NCI-H2171 (cell line): ENCODE results near the gene TFAP2C.

Experiments used
- DNase-seq: peaks from one replicate; lab custom pipeline; 2025; lab: John Stamatoyannopoulos, UW

The TFAP2C gene

DNA sequence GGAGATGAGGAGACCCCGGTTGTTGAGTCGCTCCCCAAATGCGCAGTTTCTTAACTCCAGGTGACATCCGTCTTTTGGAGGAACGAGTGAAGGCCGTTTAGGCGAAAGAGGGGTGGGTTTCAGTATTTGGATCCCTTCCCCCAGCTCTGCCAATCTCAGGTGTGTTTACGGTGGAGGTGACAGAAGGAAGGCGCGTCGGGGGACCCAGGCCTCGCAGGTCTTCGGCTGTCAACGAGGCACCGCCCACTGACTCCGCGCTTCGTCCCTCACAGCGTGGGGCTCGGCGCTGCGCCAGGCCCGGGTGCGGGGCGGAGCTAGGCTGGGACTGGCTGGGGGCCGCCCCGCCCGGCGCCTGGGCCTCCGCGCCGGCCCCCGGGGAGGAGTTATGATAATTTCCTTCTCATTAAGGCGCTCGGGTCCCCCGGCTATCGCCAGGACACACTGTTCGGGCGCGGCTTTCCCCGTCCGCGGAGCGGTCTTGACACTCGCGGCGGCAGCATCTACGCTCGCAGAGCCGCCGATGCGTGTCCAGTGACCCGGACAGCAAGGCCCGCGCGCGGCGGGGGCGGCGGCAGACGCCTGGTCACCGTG lies at the start of gene TFAP2C:
Gene TFAP2C, plus strand, starts transcription at position 434 of the 591 bp plus-strand sequence. CDS start 239 bp downstream, outside the sequence.
- peak; percentile 57 for DNase-seq

DNA sequence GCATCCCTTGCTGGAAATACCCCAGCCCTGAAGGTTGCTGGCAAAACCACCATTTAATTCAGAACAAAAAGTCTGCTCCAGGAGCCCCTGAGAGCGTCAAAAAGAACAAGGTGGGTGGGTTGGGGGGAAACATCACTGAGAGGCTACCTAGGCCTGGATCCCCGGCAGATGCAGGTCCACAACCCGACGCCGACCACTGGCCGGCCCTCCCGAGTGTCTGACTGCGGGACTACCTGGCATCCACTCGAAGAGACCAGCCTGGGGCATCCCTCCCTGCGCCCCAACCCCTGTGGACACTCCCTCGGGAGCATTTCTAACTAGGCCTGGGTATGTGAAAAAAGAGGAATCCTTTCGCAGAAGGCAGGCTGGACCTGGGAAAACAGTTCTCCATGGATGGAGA lies 48.9 kb upstream of the TFAP2C start:
- DNase-seq, result no peak

DNA sequence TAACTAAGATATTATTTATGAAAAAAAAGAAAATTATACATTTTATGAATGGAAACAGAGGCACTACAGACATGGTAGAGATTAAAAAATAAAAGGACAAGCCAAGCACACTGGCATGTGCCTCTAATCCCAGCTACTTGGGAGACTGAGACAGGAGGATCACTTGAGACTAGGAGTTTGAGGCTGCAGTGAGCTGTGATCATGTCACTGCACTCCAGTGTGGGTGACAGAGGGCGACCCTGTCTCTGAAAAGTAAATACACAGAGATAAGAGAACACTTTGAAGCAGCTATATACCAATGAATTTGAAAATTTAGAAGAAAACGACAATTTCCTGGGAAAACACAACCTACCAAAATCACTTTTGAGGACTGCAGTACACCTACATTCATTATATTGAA lies 47.4 kb upstream of the TFAP2C start:
- DNase-seq, result no peak

DNA sequence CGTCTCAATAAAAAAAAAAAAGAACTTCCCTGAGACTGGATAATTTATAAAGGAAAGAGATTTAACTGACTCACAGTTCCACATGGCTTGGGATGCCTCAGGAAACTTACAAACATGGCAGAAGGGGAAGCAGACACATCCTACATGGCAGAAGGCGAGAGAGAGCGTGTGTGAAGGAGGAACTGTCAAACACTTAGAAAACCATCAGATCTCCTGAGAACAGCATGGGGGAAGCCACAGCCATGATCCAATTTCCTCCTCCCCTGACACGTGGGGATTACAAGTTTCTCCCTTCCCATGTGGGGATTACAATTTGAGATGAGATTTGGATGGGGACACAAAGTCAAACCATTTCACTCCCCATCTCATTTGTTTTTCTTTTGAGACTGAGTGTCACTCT lies 46.6 kb upstream of the TFAP2C start:
- no peak for DNase-seq

DNA sequence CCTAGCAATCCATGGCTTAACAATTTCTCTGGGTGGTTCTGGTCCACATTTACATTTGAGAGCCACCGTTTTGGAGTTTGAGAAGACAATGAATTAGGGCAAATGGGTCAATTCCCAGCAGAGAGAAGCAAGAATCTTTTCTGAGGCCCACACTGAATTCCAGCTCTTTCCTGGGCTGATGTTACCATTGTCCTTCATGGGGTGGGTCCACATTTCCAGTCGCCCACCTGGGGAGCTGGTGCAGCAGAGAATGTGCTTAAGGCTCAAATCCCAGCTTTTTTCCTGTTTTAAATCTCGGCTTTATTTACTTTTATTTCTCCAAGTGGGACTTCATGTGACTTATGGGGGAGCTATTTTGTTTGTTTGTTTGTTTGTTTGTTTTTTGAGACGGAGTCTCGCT lies 44.2 kb upstream of the TFAP2C start:
- no peak for DNase-seq

DNA sequence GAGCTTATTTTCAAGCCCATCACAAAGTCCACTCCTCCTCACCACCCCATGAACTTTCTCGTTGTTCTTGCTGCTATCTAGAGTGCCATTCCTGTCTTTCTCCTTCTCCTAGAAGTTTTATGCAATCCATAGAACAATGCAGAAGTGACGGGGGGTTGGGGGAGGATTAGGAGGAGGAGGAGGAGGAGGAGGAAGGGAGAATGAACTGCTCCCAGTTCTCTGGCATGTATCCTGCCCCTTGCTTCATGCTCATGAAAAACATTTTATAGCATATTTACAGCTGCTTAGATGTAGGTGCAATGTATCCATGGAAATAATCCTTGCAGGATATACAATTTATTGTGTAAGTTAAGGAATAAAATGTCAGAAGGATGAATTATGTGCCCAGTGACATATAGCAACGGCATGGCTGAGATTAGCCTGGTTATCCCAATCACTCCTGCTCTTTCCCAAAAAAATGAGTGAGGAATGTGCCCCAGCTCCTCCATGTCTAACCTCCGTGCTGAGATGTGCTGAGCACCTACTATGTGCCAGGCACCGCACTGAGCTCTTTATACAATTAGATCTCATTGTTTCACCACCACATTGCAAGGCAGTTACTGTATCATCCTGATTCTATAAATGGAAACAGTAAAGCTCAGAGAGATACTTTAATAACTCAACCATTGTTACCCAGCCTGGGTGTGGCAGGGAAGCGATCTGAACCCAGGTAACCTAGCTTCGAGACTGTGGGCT lies 41.6 kb upstream of the TFAP2C start:
- no peak for DNase-seq

DNA sequence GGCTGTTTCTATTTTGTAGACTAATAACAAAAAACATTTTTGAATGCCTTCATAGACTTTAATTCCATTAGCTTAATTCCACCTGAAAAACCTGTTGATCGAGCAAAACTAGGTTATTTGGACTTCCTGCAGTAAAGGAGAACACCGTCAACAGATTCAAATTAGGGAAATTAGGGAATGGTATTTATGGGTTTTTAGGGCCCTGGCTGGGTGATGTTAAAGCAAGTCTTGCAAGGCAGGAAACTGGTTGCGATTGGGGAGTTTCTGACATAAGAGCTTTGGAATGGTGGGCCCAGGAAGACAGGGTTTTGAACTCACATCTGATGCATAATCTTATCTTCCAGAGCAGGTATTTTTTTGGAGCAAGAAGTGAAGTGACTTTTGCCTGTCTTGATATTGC lies 40.1 kb upstream of the TFAP2C start:
- DNase-seq, result no peak

DNA sequence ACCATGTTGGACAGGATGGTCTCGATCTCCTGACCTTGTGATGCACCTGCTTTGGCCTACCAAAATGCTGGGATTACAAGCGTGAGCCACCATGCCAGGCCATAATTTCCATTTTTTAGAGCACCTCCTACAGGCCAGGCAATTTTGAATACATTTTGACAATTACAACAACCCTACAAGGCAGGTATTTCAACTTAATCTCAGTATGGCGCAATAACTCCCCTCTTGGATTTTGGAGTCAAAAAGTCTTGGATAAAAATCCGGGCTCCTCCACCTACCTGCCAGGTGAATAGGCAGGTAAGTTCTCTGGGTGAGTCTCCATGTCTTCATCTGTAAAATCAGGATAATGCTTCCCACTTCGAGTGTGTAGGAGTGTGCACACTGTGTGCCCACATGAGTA lies 39.5 kb upstream of the TFAP2C start:
- no peak for DNase-seq

DNA sequence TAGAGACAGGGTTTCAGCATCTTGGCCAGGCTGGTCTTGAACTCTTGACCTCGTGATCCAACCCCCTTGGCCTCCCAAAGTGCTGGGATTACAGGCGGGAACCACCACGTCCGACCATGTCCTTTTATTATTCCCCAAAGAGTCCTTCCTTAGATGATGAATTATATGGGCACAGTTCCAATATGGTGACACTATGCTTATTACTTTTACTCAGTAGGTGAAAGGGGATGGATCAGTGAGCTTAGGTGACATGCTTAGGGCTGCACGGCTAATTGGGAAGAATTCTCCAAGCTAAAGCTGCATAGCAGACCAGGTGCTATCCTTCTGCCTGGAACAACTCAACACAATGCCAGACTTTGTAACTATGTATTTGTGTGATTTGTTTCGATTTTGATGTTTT lies 38.2 kb upstream of the TFAP2C start:
- DNase-seq, result no peak

DNA sequence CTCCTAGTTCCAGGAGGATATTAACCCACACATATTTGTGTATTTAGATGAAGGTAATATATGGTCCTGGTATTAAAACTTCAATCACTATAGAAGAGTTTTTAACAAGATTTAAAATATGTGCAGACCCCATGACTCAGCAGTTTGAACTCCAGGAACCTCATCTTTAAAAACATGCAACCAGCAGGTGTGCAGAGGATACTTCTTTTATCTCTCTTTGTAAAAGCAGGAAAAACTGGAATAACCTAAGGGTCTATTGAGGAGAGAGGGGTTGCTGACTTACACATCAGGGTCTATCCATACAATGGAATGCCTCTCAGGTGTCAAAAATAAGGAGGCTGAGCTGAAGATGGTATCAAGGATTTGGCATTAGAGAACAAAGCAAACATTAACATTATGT lies 36.9 kb upstream of the TFAP2C start:
- DNase-seq, result no peak

DNA sequence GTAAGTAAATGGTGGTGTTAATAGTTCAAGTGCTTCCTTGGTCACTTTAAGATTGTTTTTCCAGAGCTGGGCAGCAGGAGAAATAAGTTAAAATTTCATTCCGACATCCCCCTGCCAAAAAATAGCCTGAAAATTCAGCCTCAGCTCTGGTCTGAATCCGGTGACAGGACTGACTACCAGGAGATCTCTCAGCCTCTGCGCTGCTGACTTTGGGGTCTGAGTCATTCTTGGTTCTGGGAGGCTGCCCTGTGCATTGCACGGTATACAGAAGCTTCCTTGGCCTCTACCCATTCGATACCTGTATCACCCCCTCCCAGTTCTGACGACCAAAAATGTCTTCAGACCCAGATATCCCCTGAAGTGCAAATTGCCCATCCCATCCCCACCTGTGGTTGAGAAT lies 36.3 kb upstream of the TFAP2C start:
- no peak for DNase-seq

DNA sequence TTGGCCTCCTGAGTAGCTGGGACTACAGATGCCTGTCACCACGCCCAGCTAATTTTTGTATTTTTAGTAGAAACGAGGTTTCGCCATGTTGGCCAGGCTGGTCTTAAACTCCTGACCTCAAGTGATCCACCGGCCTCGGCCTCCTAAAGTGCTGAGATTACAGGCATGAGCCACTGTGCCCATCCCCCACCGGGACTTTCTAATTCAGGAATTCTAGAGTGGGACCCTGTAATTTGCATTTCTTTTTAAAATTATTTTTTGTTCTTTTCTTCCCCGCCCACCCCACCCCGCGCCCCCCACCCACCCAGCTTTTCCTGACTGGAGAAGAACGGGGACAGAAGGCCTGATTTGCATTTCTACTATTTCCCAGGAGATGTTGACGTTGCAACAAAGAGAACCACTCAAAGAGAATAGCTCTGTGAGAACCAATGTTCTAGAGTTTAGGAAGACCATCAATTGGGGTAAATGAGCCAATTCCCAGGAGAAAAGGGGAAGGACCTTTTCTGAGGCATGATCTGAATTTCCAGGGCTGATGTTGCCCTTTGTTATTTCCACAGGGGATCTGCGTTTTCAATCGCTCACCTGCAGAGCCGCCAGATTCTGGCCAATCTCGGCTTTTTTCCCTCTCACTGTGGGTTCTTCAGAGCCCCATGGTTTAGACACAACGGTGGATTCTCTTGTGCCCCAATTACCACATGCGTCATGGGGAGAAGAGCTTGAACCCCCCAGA lies 33.2 kb upstream of the TFAP2C start:
- no peak for DNase-seq

DNA sequence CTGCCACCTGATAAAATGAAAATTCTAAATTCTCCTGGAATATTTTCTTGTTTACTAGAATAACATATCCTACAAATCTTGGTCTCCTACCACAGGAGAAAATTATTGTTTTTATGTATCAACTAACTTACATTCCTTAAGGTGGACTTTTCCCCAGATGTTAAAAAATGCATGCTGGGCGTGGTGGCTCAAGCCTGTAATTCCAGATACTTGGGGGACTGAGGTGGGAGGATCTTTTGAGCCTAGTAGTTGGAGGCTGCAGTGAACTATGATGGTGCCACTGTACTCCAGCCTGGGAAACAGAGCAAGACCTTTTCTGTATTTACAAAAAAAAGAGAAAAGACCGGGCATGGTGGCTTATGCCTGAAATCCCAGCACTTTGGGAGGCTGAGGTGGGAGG lies 27.9 kb upstream of the TFAP2C start:
- DNase-seq, result no peak

DNA sequence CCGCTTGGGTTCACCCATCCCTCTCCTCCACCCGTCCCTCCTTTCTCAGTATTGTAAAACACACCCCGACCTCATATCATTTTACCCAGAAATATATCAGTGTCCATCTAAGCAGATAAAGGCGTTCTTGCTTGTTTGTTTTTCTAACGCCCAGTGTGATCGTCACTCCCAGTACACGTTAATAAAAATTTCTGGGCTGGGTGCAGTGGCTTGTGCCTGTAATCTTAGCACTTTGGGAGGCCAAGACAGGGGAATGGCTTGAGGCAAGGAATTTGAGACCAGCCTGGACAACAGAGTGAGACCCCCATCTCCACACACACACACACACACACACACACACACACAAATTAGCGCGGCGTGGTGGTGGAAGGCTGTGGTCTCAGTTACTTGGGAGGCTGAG lies 24.4 kb upstream of the TFAP2C start:
- no peak for DNase-seq

DNA sequence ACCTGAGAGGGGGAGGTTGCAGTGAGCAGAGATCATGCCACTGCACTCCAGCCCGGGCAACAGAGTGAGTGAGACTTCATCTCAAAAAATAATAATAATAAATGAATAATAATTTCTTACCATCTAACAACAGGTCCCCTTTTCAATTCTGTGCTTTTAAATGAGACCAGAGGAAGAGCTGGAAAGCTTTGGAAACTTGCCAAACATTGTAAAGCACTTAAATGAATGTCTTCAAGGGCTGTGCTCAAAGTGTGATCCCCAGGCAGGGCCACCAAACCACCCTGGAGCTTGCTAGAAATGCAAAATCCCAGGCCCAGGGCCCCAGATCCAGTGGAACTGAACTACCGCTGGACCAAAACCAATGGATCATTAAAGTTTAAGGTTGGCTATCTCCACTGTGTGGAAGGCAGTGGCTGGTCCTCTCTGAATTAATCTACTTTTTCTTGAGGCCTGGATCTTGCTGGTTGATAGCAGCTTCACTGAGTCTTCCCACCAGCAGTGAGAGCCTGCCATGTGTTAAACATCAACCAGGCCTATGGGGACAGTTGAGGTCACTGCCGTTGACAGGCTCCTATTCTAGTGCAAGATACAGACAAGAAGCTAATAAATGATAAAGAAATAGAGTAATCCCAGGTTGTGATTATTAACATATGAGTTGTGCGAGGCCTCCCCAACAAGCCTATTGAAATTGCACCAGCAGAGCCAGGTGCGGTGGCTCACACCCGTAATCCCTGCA lies 23.7 kb upstream of the TFAP2C start:
- DNase-seq, result no peak

DNA sequence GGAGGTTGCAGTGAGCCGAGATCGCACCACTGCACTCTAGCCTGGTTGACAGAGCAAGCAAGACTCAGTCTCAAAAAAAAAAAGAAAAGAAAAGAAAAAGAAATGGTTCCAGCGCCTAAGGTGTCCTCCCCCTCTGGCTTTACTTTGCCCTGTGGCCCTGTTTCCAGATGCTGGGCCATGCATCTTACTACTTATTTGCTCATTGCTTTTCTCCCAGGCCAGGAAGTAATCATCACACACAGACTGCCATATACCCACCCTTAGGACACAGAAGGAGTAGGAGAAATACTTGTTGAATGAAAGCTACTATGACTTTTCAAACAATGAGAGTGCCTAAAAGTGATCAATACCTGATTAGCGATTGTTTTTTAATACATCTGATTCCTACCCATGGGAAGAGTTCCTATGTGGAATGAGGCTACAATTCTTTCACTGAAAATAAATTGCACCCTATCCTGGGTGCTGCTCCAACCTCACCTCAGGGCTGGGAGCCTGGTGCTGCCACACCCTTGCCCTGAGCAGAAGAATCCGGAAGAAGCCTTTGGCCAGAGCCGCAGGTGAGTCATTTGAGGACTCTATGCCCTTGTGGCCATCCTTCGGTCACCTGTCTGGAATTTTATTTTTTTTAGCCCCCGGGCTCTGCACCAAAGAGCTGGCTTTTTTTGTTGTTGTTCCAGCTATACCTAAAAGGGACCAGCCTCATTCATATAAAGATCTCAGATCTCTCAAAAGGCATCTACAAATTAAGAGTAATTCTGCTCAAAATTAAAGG lies 22.7 kb upstream of the TFAP2C start:
- no peak for DNase-seq

DNA sequence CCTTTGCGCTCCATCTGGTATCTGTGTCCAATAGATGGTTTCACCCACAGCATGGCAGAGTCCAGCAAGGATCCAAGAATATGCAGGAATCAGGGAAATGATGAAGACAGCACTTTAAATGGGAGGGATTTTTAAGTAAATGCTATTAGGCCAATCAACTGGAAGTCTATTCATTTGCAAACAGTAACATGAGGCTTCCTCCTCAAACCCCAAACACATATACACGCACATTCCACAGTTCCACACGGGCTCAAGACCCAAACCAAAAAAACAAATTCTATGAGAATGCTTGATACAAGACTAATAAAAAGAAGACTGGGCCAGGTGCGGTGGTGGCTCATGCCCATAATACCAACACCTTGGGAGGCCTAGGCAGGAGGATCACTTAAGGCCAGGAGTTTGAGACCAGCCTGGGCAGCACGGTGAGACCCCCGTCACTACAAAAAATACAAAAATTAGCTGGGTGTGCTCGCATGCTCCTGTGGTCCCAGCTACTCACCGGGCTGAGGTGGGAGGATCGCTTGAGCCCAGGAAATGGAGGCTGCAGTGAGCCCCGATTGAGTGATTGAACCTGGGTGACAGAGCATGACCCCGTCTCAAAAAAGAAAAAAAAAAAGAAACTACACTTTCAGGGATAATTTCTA lies 21.9 kb upstream of the TFAP2C start:
- no peak for DNase-seq

DNA sequence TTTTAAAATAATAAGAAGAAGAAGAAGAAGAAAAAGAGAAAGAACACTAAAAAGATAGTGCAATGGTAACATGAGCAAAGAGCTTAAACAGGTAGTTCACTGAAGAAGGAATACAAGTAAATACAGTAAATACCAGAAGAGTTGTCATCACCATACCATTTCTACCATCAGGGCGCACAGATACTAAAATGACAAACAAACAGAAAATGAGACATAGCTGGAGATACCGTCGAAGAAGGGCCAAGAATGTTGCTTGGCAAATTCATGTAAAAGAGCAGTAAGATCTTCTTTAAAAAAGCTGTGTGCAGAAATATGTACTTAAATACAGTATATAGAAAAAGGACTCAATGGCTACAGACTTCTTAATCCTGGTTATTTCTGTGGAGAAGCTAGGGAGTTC lies 20.7 kb upstream of the TFAP2C start:
- DNase-seq, result no peak

DNA sequence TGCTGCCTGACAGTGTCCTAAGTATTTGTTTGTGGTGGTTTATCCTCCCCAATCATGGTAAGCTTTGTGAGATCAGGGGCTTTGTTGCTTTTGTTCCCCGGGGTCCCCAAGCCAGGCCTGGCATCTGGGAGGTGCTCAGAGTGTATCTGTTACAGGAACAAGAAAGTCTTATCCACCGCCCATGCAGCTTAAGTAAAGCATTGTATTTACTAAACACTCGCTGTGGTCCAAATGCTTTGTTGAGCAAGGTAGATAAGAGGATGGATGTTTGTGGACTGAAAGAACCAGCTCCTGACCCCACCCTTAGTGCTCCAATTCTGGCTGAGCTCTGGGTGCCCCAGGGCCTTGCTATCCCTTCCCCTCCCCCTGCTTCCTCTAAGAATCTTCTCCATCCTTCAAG lies 19.8 kb upstream of the TFAP2C start:
- DNase-seq, result no peak

DNA sequence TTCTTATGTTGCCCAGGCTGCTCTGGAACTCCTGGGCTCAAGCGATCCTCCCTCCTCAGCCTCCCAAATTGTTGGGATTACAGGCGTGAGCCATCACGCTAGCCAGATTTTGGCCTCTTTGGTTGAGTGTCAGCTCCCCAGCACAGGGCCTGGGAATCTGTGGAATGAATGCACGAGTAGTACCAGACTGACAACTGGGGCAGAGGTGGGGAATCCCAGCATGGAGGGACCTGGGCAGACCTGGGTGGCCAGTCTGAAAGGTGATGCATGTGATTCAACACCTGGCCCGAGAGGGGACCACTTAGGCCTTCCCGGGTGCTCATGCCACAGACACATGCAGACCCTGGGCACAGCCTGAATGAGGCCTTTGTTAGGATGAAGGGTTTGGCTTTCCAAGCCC lies 19.0 kb upstream of the TFAP2C start:
- no peak for DNase-seq

DNA sequence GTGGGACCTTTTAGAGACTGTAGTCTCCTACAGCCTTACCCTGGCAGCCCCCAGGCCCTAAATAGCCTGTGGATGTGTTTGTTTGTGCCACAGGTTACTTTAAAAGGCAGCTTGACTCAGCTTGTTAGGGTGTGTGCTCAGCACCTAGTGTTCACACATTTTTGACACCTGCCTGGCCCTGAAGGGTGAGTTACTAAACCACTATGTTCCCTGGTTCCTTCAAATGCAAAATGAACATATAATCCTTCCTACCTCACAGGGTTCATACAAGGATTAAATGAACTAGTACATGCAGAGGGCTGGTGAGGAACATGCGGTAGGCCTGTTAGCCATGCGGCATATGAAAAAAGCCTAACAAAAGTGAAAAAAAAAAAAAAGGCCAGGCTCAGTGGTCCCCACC lies 14.9 kb upstream of the TFAP2C start:
- DNase-seq, result no peak
